Measurements from ENCODE around the gene PER3. TPM values are rescaled to one million over a fixed set of nuclear protein-coding genes. Genes with fewer than 3 reads are reported as not detected.

The PER3 gene
- total RNA-seq, 2 donors from 2014 or later, result 3.9 to 14.1 TPM

GRCh38 chr1:7831458-7831857, 47.4 kb downstream of the PER3 start:
- Histone ChIP-seq H3K4me1 (no peaks in the 10 kb centered on the region), H3K27ac (no peak overlapping the region), H3K9ac (ENCODE audit: low read depth in 2 of 2, low read length in 2 of 2) (no peak overlapping the region), H3K9me3 (no peaks in the 10 kb centered on the region), H3K27me3 (no peaks in the 10 kb centered on the region), H3K4me3 (no peak overlapping the region), H3K36me3 (no peaks in the 10 kb centered on the region)
- TF ChIP-seq CTCF (IDR thresholded peaks at IDR 0.05), result no peak
- no peak for DNase-seq
- intact Hi-C loops (cut with DNase I), result no loop called here

- Histone ChIP-seq H3K27ac (no peak overlapping the region), H3K27me3 (no peaks in the 10 kb centered on the region), H3K9ac (ENCODE audit: low read depth in 2 of 2, low read length in 2 of 2) (no peak overlapping the region), H3K4me3 (no peak overlapping the region), H3K4me1 (no peaks in the 10 kb centered on the region), H3K9me3 (no peaks in the 10 kb centered on the region), H3K36me3 (no peaks in the 10 kb centered on the region)
- no peak for DNase-seq
- intact Hi-C loops (cut with DNase I), result no loop called here
- TF ChIP-seq CTCF (IDR thresholded peaks at IDR 0.05), result no peak
These were observed 48.9 kb downstream of the PER3 start for GRCh38 chr1:7833035-7833434.

- H3K36me3 ChIP-seq, result no peaks in the 10 kb centered on the region
- no peak for TF ChIP-seq CTCF (IDR thresholded peaks at IDR 0.05)
These were observed 54.6 kb downstream of the PER3 start for GRCh38 chr1:7838714-7839113.

GRCh38 chr1:7839526-7839925, 55.4 kb downstream of the PER3 start:
- DNase-seq, result no peak
- Histone ChIP-seq H3K4me1 (no peaks in the 10 kb centered on the region), H3K4me3 (no peak overlapping the region), H3K36me3 (no peaks in the 10 kb centered on the region), H3K27me3 (no peaks in the 10 kb centered on the region), H3K9ac (ENCODE audit: low read depth in 2 of 2, low read length in 2 of 2) (no peak overlapping the region), H3K27ac (no peak overlapping the region), H3K9me3 (no peaks in the 10 kb centered on the region)
- no peak for TF ChIP-seq CTCF (IDR thresholded peaks at IDR 0.05)
- intact Hi-C loops (cut with DNase I), result no loop called here

More at GRCh38 chr1:7838714-7839113, 54.6 kb downstream of the PER3 start:
- Histone ChIP-seq H3K27me3 (no peaks in the 10 kb centered on the region), H3K4me3 (no peak overlapping the region), H3K27ac (no peak overlapping the region), H3K9ac (ENCODE audit: low read depth in 2 of 2, low read length in 2 of 2) (no peak overlapping the region), H3K4me1 (no peaks in the 10 kb centered on the region), H3K9me3 (no peaks in the 10 kb centered on the region)
- no peak for DNase-seq
- intact Hi-C loops (cut with DNase I), result no loop called here

GRCh38 chr1:7842517-7842916, 58.4 kb downstream of the PER3 start:
- no peaks in the 10 kb centered on the region for H3K9me3 ChIP-seq
- no peak for TF ChIP-seq CTCF (IDR thresholded peaks at IDR 0.05)
- no peak overlapping the region for H3K9ac ChIP-seq (ENCODE audit: low read depth in 2 of 2, low read length in 2 of 2)
- no peak overlapping the region for H3K4me3 ChIP-seq
- no peak overlapping the region for H3K27ac ChIP-seq
- intact Hi-C loops (cut with DNase I), result no loop called here
- H3K27me3 ChIP-seq, result no peaks in the 10 kb centered on the region
- H3K36me3 ChIP-seq, result no peaks in the 10 kb centered on the region
- H3K4me1 ChIP-seq, result no peaks in the 10 kb centered on the region
- no peak for DNase-seq

- H3K4me3 ChIP-seq, result no peak overlapping the region
- intact Hi-C loops (cut with DNase I), result no loop called here
- no peak for TF ChIP-seq CTCF (IDR thresholded peaks at IDR 0.05)
- H3K36me3 ChIP-seq, result no peaks in the 10 kb centered on the region
- no peaks in the 10 kb centered on the region for H3K4me1 ChIP-seq
- H3K9ac ChIP-seq (ENCODE audit: low read depth in 2 of 2, low read length in 2 of 2), result no peak overlapping the region
- DNase-seq, result no peak
- H3K27me3 ChIP-seq, result no peaks in the 10 kb centered on the region
- no peaks in the 10 kb centered on the region for H3K9me3 ChIP-seq
- no peak overlapping the region for H3K27ac ChIP-seq
These were observed 61.7 kb downstream of the PER3 start for GRCh38 chr1:7845761-7846160.
